Measurements from ENCODE around the gene ACBD3.

Gene ACBD3

DNA sequence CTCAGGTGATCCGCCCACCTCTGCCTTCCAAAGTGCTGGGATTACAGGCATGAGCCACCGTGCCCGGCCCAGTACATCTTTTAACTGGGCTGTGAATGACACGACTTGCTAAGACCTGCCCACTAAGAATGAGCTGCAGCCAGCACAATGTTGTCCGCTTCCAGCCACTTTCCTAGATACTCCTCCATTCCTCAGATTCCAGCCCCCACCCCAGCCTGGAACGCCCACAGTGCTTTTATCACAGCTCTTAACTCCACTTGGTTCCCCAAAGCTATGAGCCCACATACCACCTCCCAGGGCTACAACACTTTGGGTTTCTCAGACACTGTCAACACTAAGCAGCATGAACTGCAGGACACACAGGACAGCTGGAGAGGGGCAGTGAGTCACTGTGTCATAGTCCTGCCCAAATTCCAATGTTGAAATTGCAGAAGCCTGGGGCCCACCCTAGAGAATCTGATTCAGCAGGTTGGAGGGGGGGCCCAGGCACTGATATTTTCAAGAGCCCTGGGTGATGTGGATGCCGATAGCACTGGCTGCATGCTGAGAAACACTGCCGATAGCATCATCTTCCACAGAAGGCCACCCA is 58.0 kb downstream of the ACBD3 start:
- no peak for ATAC-seq
- no peak for TF ChIP-seq TOX (CRISPR knock-in tag; IDR thresholded peaks at IDR 0.05; ENCODE audit: borderline replicate concordance)
- no peak for TF ChIP-seq GLIS3 (CRISPR knock-in tag; IDR thresholded peaks at IDR 0.05)
- TF ChIP-seq TCF4 (CRISPR knock-in tag; IDR thresholded peaks at IDR 0.05; ENCODE audit: borderline replicate concordance) = no peak
- TF ChIP-seq, protein P1, sequence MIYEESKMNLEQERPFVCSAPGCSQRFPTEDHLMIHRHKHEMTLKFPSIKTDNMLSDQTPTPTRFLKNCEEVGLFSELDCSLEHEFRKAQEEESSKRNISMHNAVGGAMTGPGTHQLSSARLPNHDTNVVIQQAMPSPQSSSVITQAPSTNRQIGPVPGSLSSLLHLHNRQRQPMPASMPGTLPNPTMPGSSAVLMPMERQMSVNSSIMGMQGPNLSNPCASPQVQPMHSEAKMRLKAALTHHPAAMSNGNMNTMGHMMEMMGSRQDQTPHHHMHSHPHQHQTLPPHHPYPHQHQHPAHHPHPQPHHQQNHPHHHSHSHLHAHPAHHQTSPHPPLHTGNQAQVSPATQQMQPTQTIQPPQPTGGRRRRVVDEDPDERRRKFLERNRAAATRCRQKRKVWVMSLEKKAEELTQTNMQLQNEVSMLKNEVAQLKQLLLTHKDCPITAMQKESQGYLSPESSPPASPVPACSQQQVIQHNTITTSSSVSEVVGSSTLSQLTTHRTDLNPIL (CRISPR knock-in tag; IDR thresholded peaks at IDR 0.05; ENCODE audit: low read depth) = no peak
- no peak for TF ChIP-seq ZFP3 (CRISPR knock-in tag; IDR thresholded peaks at IDR 0.05)
- no peak for TF ChIP-seq CSDC2 (CRISPR knock-in tag; IDR thresholded peaks at IDR 0.05)
- TF ChIP-seq, protein P2, sequence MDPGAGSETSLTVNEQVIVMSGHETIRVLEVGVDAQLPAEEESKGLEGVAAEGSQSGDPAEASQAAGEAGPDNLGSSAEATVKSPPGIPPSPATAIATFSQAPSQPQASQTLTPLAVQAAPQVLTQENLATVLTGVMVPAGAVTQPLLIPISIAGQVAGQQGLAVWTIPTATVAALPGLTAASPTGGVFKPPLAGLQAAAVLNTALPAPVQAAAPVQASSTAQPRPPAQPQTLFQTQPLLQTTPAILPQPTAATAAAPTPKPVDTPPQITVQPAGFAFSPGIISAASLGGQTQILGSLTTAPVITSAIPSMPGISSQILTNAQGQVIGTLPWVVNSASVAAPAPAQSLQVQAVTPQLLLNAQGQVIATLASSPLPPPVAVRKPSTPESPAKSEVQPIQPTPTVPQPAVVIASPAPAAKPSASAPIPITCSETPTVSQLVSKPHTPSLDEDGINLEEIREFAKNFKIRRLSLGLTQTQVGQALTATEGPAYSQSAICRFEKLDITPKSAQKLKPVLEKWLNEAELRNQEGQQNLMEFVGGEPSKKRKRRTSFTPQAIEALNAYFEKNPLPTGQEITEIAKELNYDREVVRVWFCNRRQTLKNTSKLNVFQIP (CRISPR knock-in tag; IDR thresholded peaks at IDR 0.05; ENCODE audit: borderline replicate concordance, low read depth) = no peak

DNA sequence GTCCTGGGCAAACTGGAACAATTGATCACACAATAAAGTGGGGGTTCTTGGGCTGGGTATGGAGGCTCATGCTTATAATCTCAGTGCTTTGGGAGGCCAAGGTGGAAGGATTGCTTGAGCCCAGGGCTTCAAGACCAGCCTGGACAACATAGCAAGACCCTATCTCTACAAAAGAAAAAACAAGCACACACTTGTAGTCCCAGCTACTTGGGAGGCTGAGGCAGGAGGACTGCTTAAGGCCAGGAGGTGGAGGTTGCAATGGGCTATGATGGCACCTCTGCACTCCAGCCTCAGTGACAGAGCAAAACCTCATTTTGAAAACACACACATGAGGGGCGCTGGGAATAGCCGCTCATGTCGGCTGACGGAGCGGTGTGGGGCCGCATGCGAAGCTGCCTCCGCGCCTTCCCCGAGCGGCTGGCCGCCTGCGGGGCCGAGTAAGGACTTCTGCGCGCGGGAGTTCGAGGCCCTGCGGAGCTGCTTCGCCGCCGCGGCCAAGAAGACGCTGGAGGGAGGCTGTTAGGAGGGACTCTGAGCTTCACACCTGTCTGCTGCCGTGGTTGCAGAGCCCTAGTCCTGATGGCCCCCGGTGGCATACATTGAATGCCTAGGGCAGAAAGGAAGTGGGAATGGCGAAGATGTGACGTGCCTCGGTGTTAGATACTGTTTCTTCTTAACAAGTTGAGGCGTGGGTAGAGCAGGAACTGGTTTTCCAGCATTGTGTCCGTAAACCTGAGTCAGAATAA is 59.5 kb downstream of the ACBD3 start:
- TF ChIP-seq OSR1 (CRISPR knock-in tag; IDR thresholded peaks at IDR 0.05) (no peak), PPARA (CRISPR knock-in tag; IDR thresholded peaks at IDR 0.05; ENCODE audit: borderline replicate concordance) (no peak), TCF4 (CRISPR knock-in tag; IDR thresholded peaks at IDR 0.05; ENCODE audit: borderline replicate concordance) (no peak), GLIS3 (CRISPR knock-in tag; IDR thresholded peaks at IDR 0.05) (no peak), ZC3H10 (CRISPR knock-in tag; IDR thresholded peaks at IDR 0.05) (no peak), ZNF8 (CRISPR knock-in tag; IDR thresholded peaks at IDR 0.05) (no peak), ZFP30 (CRISPR knock-in tag; IDR thresholded peaks at IDR 0.05) (no peak), ARNTL (CRISPR knock-in tag; IDR thresholded peaks at IDR 0.05; ENCODE audit: borderline replicate concordance, low read depth) (no peak), ZNF565 (CRISPR knock-in tag; conservative IDR thresholded peaks at IDR 0.05; ENCODE audit: low read depth) (no peak), BACH2 (CRISPR knock-in tag; IDR thresholded peaks at IDR 0.05; ENCODE audit: borderline replicate concordance) (no peak)
- TF ChIP-seq, protein P1 (CRISPR knock-in tag; IDR thresholded peaks at IDR 0.05; ENCODE audit: low read depth) = no peak
- TF ChIP-seq, protein P3, sequence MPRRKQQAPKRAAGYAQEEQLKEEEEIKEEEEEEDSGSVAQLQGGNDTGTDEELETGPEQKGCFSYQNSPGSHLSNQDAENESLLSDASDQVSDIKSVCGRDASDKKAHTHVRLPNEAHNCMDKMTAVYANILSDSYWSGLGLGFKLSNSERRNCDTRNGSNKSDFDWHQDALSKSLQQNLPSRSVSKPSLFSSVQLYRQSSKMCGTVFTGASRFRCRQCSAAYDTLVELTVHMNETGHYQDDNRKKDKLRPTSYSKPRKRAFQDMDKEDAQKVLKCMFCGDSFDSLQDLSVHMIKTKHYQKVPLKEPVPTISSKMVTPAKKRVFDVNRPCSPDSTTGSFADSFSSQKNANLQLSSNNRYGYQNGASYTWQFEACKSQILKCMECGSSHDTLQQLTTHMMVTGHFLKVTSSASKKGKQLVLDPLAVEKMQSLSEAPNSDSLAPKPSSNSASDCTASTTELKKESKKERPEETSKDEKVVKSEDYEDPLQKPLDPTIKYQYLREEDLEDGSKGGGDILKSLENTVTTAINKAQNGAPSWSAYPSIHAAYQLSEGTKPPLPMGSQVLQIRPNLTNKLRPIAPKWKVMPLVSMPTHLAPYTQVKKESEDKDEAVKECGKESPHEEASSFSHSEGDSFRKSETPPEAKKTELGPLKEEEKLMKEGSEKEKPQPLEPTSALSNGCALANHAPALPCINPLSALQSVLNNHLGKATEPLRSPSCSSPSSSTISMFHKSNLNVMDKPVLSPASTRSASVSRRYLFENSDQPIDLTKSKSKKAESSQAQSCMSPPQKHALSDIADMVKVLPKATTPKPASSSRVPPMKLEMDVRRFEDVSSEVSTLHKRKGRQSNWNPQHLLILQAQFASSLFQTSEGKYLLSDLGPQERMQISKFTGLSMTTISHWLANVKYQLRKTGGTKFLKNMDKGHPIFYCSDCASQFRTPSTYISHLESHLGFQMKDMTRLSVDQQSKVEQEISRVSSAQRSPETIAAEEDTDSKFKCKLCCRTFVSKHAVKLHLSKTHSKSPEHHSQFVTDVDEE (CRISPR knock-in tag; IDR thresholded peaks at IDR 0.05) = no peak
- TF ChIP-seq, protein P4, sequence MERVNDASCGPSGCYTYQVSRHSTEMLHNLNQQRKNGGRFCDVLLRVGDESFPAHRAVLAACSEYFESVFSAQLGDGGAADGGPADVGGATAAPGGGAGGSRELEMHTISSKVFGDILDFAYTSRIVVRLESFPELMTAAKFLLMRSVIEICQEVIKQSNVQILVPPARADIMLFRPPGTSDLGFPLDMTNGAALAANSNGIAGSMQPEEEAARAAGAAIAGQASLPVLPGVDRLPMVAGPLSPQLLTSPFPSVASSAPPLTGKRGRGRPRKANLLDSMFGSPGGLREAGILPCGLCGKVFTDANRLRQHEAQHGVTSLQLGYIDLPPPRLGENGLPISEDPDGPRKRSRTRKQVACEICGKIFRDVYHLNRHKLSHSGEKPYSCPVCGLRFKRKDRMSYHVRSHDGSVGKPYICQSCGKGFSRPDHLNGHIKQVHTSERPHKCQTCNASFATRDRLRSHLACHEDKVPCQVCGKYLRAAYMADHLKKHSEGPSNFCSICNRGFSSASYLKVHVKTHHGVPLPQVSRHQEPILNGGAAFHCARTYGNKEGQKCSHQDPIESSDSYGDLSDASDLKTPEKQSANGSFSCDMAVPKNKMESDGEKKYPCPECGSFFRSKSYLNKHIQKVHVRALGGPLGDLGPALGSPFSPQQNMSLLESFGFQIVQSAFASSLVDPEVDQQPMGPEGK (CRISPR knock-in tag; IDR thresholded peaks at IDR 0.05; ENCODE audit: borderline replicate concordance) = no peak
- ATAC-seq = no peak

DNA sequence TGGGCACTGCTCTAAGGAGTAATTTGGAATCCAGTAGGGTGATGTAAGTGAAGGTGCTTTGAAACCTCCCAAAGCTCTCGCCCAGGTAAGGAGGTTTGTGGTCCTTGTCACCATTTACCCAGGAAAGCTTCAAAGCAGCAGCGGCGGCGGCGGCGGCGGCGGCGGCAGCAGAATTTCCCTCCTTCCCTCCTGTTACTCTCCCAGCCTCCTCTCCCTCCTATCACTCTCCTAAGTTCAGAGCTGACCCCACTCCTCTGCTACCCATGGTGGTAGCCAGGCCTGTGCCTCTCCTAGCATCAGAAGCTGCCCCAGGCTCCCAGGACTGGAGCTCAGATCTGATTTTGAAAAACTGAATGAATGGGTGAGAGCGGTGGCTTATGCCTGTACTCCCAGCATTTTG is 60.7 kb downstream of the ACBD3 start:
- ATAC-seq = no peak
- TF ChIP-seq, protein P2 (CRISPR knock-in tag; IDR thresholded peaks at IDR 0.05; ENCODE audit: borderline replicate concordance, low read depth) = no peak
- TF ChIP-seq RARB (CRISPR knock-in tag; IDR thresholded peaks at IDR 0.05) (no peak), TOX (CRISPR knock-in tag; IDR thresholded peaks at IDR 0.05; ENCODE audit: borderline replicate concordance) (no peak), CSDC2 (CRISPR knock-in tag; IDR thresholded peaks at IDR 0.05) (no peak), OSR1 (CRISPR knock-in tag; IDR thresholded peaks at IDR 0.05) (no peak), ZC3H10 (CRISPR knock-in tag; IDR thresholded peaks at IDR 0.05) (no peak), SNAI2 (CRISPR knock-in tag; IDR thresholded peaks at IDR 0.05) (no peak), ZNF565 (CRISPR knock-in tag; conservative IDR thresholded peaks at IDR 0.05; ENCODE audit: low read depth) (no peak), ZFP3 (CRISPR knock-in tag; IDR thresholded peaks at IDR 0.05) (no peak)
- TF ChIP-seq, protein P4 (CRISPR knock-in tag; IDR thresholded peaks at IDR 0.05; ENCODE audit: borderline replicate concordance) = no peak
- TF ChIP-seq, protein P3 (CRISPR knock-in tag; IDR thresholded peaks at IDR 0.05) = no peak
